Vagina (tissue), 2 donors: Measurements from ENCODE around the gene ALS2CL. TPM values are rescaled to one million over a fixed set of nuclear protein-coding genes. Genes with fewer than 3 reads are reported as not detected.

Experiments
- DNase-seq, 2 donors: peaks; one replicate each; pipeline ENCODE4 v3.0.0-alpha.2; 2017; ENCODE audit errors: extremely low spot score in 2 of 2
- H3K27ac ChIP-seq: fragments of 200-600 bp; sonication (generic); one replicate; pipeline ENCODE4 v1.5.1; 2019
- H3K27me3 ChIP-seq: fragments of 200-600 bp; sonication (generic); one replicate; pipeline ENCODE4 v1.5.1; 2019
- H3K36me3 ChIP-seq, 2 donors: fragments of 200-600 bp; sonication (generic); one replicate each; pipeline ENCODE4 v1.5.1; 2017 to 2019
- H3K4me1 ChIP-seq: fragments of 200-600 bp; sonication (generic); one replicate; pipeline ENCODE4 v1.5.1; 2019
- H3K4me3 ChIP-seq, 2 donors: fragments of 200-600 bp; sonication (generic); 1 replicate in 1 of 2; 2 replicates in 1 of 2; pipeline ENCODE4 v1.5.1; 2016 to 2019
- H3K9me3 ChIP-seq: fragments of 200-600 bp; sonication (generic); one replicate; pipeline ENCODE4 v1.5.1; 2019
- CTCF ChIP-seq, 3 experiments: fragments of 450-650 bp in 2 of 3; fragments of 200-600 bp in 1 of 3; sonication (generic) in 1 of 3; IDR thresholded peaks; one replicate each; pipeline ENCODE4 v1.5.1; 2017 to 2019; ENCODE audit warnings: antibody characterized with exemption in 3 of 3, mild to moderate bottlenecking in 2 of 3, moderate library complexity in 2 of 3
- POLR2A ChIP-seq, 2 donors: fragments of 450-650 bp; IDR thresholded peaks; one replicate each; pipeline ENCODE4 v1.6.1; 2017; ENCODE audit warnings: antibody characterized with exemption in 2 of 2, mild to moderate bottlenecking in 2 of 2, moderate library complexity in 2 of 2
- POLR2AphosphoS5 ChIP-seq, 2 donors: sonication (generic); formaldehyde crosslinking; IDR thresholded peaks; one replicate each; pipeline ENCODE4 v1.9.0; 2017; ENCODE audit warnings: antibody characterized with exemption in 2 of 2, mild to moderate bottlenecking in 2 of 2, low read depth in 1 of 2; ENCODE audit not compliant: insufficient read depth in 1 of 2
- intact Hi-C: fragments of 100-400 bp; cut with DNase I; formaldehyde crosslinking; loops from one replicate; pipeline ENCODE4 v1.15.1; 2023
- total RNA-seq: library from RNA; depleted of rRNA; stranded (reverse); fragments of >200 nt; gene quantifications from one replicate; pipeline ENCODE4 v1.2.3, GENCODE V29; 2016

ALS2CL gene
- total RNA-seq, 1 donor from 2014 or later, result 134 TPM

- Histone ChIP-seq H3K27ac (no peak overlapping the region), H3K36me3 (no peaks in the 10 kb centered on the region), H3K4me3 (no peak overlapping the region)
These were observed 44.0 kb downstream of the ALS2CL start for GRCh38 chr3:46649436-46649835.

GRCh38 chr3:46648096-46648495 lies 45.4 kb downstream of the ALS2CL start:
- Histone ChIP-seq H3K27me3 (no peaks in the 10 kb centered on the region), H3K9me3 (no peaks in the 10 kb centered on the region), H3K4me3 (no peak overlapping the region), H3K36me3 (no peaks in the 10 kb centered on the region), H3K4me1 (no peaks in the 10 kb centered on the region), H3K27ac (no peak overlapping the region)
- DNase-seq, result no peak
- no peak for TF ChIP-seq POLR2A (IDR thresholded peaks at IDR 0.05)
- TF ChIP-seq CTCF (IDR thresholded peaks at IDR 0.05), result no peak
- TF ChIP-seq POLR2AphosphoS5 (IDR thresholded peaks at IDR 0.05; ENCODE audit: insufficient read depth in 1 of 2, low read depth in 1 of 2), result no peak
- intact Hi-C loops, result no loop called here

More at GRCh38 chr3:46649436-46649835, 44.0 kb downstream of the ALS2CL start:
- intact Hi-C loops, result no loop called here
- Histone ChIP-seq H3K9me3 (no peaks in the 10 kb centered on the region), H3K27me3 (no peaks in the 10 kb centered on the region), H3K4me1 (no peaks in the 10 kb centered on the region)
- TF ChIP-seq CTCF (IDR thresholded peaks at IDR 0.05) (no peak), POLR2AphosphoS5 (IDR thresholded peaks at IDR 0.05; ENCODE audit: insufficient read depth in 1 of 2, low read depth in 1 of 2) (no peak), POLR2A (IDR thresholded peaks at IDR 0.05) (no peak)
- no peak for DNase-seq

- Histone ChIP-seq H3K27me3 (no peaks in the 10 kb centered on the region), H3K4me3 (no peak overlapping the region), H3K27ac (no peak overlapping the region), H3K36me3 (no peaks in the 10 kb centered on the region), H3K4me1 (no peaks in the 10 kb centered on the region), H3K9me3 (no peaks in the 10 kb centered on the region)
- intact Hi-C loops, result no loop called here
- no peak for DNase-seq
- no peak for TF ChIP-seq POLR2AphosphoS5 (IDR thresholded peaks at IDR 0.05; ENCODE audit: insufficient read depth in 1 of 2, low read depth in 1 of 2)
- no peak for TF ChIP-seq POLR2A (IDR thresholded peaks at IDR 0.05)
- TF ChIP-seq CTCF (IDR thresholded peaks at IDR 0.05), result no peak
These were observed 46.8 kb downstream of the ALS2CL start for GRCh38 chr3:46646700-46647099.

GRCh38 chr3:46643701-46644100 lies 49.8 kb downstream of the ALS2CL start:
- H3K4me1 ChIP-seq, result no peaks in the 10 kb centered on the region
- no peaks in the 10 kb centered on the region for H3K9me3 ChIP-seq
- no peak for DNase-seq
- H3K27ac ChIP-seq, result no peak overlapping the region
- no peak overlapping the region for H3K4me3 ChIP-seq
- TF ChIP-seq POLR2A (IDR thresholded peaks at IDR 0.05) (no peak), POLR2AphosphoS5 (IDR thresholded peaks at IDR 0.05; ENCODE audit: insufficient read depth in 1 of 2, low read depth in 1 of 2) (no peak), CTCF (IDR thresholded peaks at IDR 0.05) (no peak)
- intact Hi-C loops, result no loop called here
- H3K36me3 ChIP-seq, result no peaks in the 10 kb centered on the region
- H3K27me3 ChIP-seq, result no peaks in the 10 kb centered on the region

- Histone ChIP-seq H3K36me3 (no peaks in the 10 kb centered on the region), H3K4me1 (no peaks in the 10 kb centered on the region), H3K9me3 (no peaks in the 10 kb centered on the region), H3K27me3 (no peaks in the 10 kb centered on the region), H3K4me3 (no peak overlapping the region), H3K27ac (no peak overlapping the region)
- intact Hi-C loops, result no loop called here
- TF ChIP-seq POLR2AphosphoS5 (IDR thresholded peaks at IDR 0.05; ENCODE audit: insufficient read depth in 1 of 2, low read depth in 1 of 2), result no peak
- TF ChIP-seq POLR2A (IDR thresholded peaks at IDR 0.05), result no peak
- no peak for TF ChIP-seq CTCF (IDR thresholded peaks at IDR 0.05)
- DNase-seq, result no peak
These were observed 50.5 kb downstream of the ALS2CL start for GRCh38 chr3:46642971-46643370.
